HUES48 (cell line): ENCODE measurements around the gene TM9SF2.

ENCODE experiments used
- H3K27ac ChIP-seq: one replicate; pipeline ENCODE4 v1.7.0; 2013; ENCODE audit warnings: low read depth, low read length, inconsistent platforms
- H3K27me3 ChIP-seq: 2 replicates; pipeline ENCODE4 v1.6.1; 2013; ENCODE audit warnings: mild to moderate bottlenecking, low read length; ENCODE audit not compliant: control insufficient read depth, insufficient read depth
- H3K36me3 ChIP-seq: 2 replicates; pipeline ENCODE4 v1.6.1; 2013; ENCODE audit warnings: low read length; ENCODE audit not compliant: control insufficient read depth, insufficient read depth
- H3K4me1 ChIP-seq: 2 replicates; pipeline ENCODE4 v1.6.1; 2013; ENCODE audit warnings: mild to moderate bottlenecking, low read length; ENCODE audit not compliant: control insufficient read depth, insufficient read depth
- H3K4me3 ChIP-seq: 2 replicates; pipeline ENCODE4 v1.5.1; 2013; ENCODE audit warnings: mild to moderate bottlenecking, low read depth, low read length
- H3K9ac ChIP-seq: 2 replicates; pipeline ENCODE4 v1.6.1; 2013; ENCODE audit warnings: mild to moderate bottlenecking, low read depth, low read length, moderate library complexity
- H3K9me3 ChIP-seq: 2 replicates; pipeline ENCODE4 v1.6.1; 2013; ENCODE audit warnings: low read length; ENCODE audit not compliant: control insufficient read depth, insufficient read depth

Gene TM9SF2

GRCh38 chr13:99605420-99606323, 104.4 kb downstream of the TM9SF2 start:
- Histone ChIP-seq H3K27me3 (no peaks in the 10 kb centered on the region), H3K27ac (peak overlapping the region; percentile 66), H3K4me3 (peak overlapping the region; percentile 77), H3K9ac (no peak overlapping the region), H3K4me1 (peaks cover 18% of the 10 kb centered on the region), H3K36me3 (no peaks in the 10 kb centered on the region), H3K9me3 (no peaks in the 10 kb centered on the region)

- no peaks in the 10 kb centered on the region for H3K36me3 ChIP-seq
- peak within 1 kb of the TSS; percentile 77 for H3K4me3 ChIP-seq
- H3K27me3 ChIP-seq, result no peaks in the 10 kb centered on the region
- H3K4me1 ChIP-seq, result peaks cover 16% of the 10 kb centered on the region
- peak within 1 kb of the TSS; percentile 97 for H3K27ac ChIP-seq
- no peaks in the 10 kb centered on the region for H3K9me3 ChIP-seq
- peak within 1 kb of the TSS; percentile 70 for H3K9ac ChIP-seq
Observed at GRCh38 chr13:99606324-99607066, 105.2 kb downstream of the TM9SF2 start, which contains the start of gene CLYBL. Gene CLYBL (plus strand): TSS chr13:99606690.

- Histone ChIP-seq H3K4me3 (no peak overlapping the region), H3K27me3 (no peaks in the 10 kb centered on the region), H3K9ac (no peak overlapping the region), H3K4me1 (peaks cover 15% of the 10 kb centered on the region), H3K9me3 (no peaks in the 10 kb centered on the region), H3K27ac (no peak overlapping the region), H3K36me3 (no peaks in the 10 kb centered on the region)
Observed at GRCh38 chr13:99608345-99608744, 107.1 kb downstream of the TM9SF2 start.

GRCh38 chr13:99610702-99611289, 109.5 kb downstream of the TM9SF2 start:
- H3K4me3 ChIP-seq, result no peak overlapping the region
- no peaks in the 10 kb centered on the region for H3K36me3 ChIP-seq
- no peak overlapping the region for H3K9ac ChIP-seq
- no peaks in the 10 kb centered on the region for H3K9me3 ChIP-seq
- H3K4me1 ChIP-seq, result peaks cover 11% of the 10 kb centered on the region
- no peaks in the 10 kb centered on the region for H3K27me3 ChIP-seq
- H3K27ac ChIP-seq, result no peak overlapping the region
